Measurements from ENCODE around the gene MACF1. TPM values are rescaled to one million over a fixed set of nuclear protein-coding genes. Genes with fewer than 3 reads are reported as not detected.

The MACF1 gene
- total RNA-seq, 1 experiment from 2014 or later = 190 TPM

- H3K4me3 Mint-ChIP-seq = no peak overlapping the region
- Histone ChIP-seq H3T11ph (ENCODE audit: low read length) (no peak overlapping the region), H3K23me2 (ENCODE audit: insufficient read length, low read depth, low read length, poor library complexity, severe bottlenecking) (peaks cover 7% of the 10 kb centered on the region), H2BK15ac (ENCODE audit: low read depth, low read length) (no peak overlapping the region), H3K4ac (ENCODE audit: low read depth, low read length) (no peak overlapping the region), H3K14ac (ENCODE audit: insufficient read depth, low read length) (no peak overlapping the region), H4K91ac (ENCODE audit: insufficient read length, low read depth, low read length) (no peak overlapping the region), H2BK12ac (ENCODE audit: insufficient read length, low read depth, low read length) (no peak overlapping the region), H4K5ac (ENCODE audit: insufficient read length, low read depth, low read length) (no peak overlapping the region), H3K79me2 (ENCODE audit: insufficient read depth, low read length) (peaks cover 14% of the 10 kb centered on the region; the same call in 1 of the 2 replicates), H3K79me1 (ENCODE audit: insufficient read depth, low read depth, low read length, poor library complexity, severe bottlenecking) (peaks cover 4% of the 10 kb centered on the region), H3K27ac (ENCODE audit: insufficient read length, low read depth, low read length) (no peak overlapping the region), H3K9ac (ENCODE audit: extremely low read depth, insufficient read length, low read length) (no peak overlapping the region), H2AFZ (ENCODE audit: low read length) (no peak overlapping the region), H3K56ac (ENCODE audit: insufficient read length, low read depth, low read length) (no peak overlapping the region), H2BK120ac (ENCODE audit: low read depth, low read length, poor library complexity, severe bottlenecking) (no peak overlapping the region), H2BK20ac (ENCODE audit: low read depth, low read length, poor library complexity, severe bottlenecking) (no peak overlapping the region), H4K20me1 (ENCODE audit: control insufficient read depth, insufficient read depth, insufficient read length) (no peaks in the 10 kb centered on the region), H2BK5ac (ENCODE audit: insufficient read length, low read length) (no peak overlapping the region), H3K4me2 (ENCODE audit: insufficient read depth, insufficient read length, low read length) (no peak overlapping the region), H2AK5ac (ENCODE audit: insufficient read length, low read length) (no peak overlapping the region), H3K9me3 (ENCODE audit: control insufficient read depth, low read depth, low read length) (no peaks in the 10 kb centered on the region), H4K8ac (replicated peaks; ENCODE audit: insufficient read length, low read depth, low read length) (no peak overlapping the region), H3K4me1 (ENCODE audit: insufficient read depth, low read length) (peaks cover 7% of the 10 kb centered on the region; the same call in 1 of the 2 replicates), H3K23ac (ENCODE audit: insufficient read length, low read depth, low read length) (no peak overlapping the region), H3K27me3 (ENCODE audit: insufficient read depth, low read length) (no peaks in the 10 kb centered on the region), H3K18ac (ENCODE audit: insufficient read length, low read depth, low read length) (no peak overlapping the region)
- no peaks in the 10 kb centered on the region; the same call in 1 of the 2 replicates for H3K27me3 Mint-ChIP-seq (ENCODE audit: low read depth)
- H3K27ac Mint-ChIP-seq = peak overlapping the region in 1 of 3 experiments; percentile 76; a peak in 3 of 7 replicates
- no peak for DNase-seq
- no peaks in the 10 kb centered on the region for H3K36me3 Mint-ChIP-seq (ENCODE audit: insufficient read depth in 1 of 3, low read depth in 3 of 3)
- WGBS (ENCODE audit: extremely low coverage, insufficient read length, low lambda C conversion rate) = no CpG with 5 or more reads among the region's 3 CpGs
- peaks cover 52 to 54% of the 10 kb centered on the region in 2 experiments for H3K4me1 Mint-ChIP-seq
- TF ChIP-seq, protein P1, sequence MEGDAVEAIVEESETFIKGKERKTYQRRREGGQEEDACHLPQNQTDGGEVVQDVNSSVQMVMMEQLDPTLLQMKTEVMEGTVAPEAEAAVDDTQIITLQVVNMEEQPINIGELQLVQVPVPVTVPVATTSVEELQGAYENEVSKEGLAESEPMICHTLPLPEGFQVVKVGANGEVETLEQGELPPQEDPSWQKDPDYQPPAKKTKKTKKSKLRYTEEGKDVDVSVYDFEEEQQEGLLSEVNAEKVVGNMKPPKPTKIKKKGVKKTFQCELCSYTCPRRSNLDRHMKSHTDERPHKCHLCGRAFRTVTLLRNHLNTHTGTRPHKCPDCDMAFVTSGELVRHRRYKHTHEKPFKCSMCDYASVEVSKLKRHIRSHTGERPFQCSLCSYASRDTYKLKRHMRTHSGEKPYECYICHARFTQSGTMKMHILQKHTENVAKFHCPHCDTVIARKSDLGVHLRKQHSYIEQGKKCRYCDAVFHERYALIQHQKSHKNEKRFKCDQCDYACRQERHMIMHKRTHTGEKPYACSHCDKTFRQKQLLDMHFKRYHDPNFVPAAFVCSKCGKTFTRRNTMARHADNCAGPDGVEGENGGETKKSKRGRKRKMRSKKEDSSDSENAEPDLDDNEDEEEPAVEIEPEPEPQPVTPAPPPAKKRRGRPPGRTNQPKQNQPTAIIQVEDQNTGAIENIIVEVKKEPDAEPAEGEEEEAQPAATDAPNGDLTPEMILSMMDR (conservative IDR thresholded peaks at IDR 0.05) = no peak
- no peaks in the 10 kb centered on the region for H3K9me3 Mint-ChIP-seq
Observed at GRCh38 chr1:39272027-39272797, 67.7 kb downstream of the MACF1 start.
